ENCODE measurements around the gene CES2.

GRCh38 chr16:66932076-66932475 is 3.2 kb upstream of the CES2 start:
- no peak for TF ChIP-seq ZBTB7A (tag by site-specific recombination; IDR thresholded peaks at IDR 0.05; ENCODE audit: low read depth)
- no peak for TF ChIP-seq REPIN1 (tag by site-specific recombination; IDR thresholded peaks at IDR 0.05; ENCODE audit: low read depth)
- TF ChIP-seq WT1 (tag by site-specific recombination; IDR thresholded peaks at IDR 0.05), result no peak
- TF ChIP-seq REST (tag by site-specific recombination; IDR thresholded peaks at IDR 0.05), result no peak
- TF ChIP-seq CTCF (tag by site-specific recombination; IDR thresholded peaks at IDR 0.05), result no peak
- TF ChIP-seq ZNF121 (tag by site-specific recombination; IDR thresholded peaks at IDR 0.05), result no peak
- TF ChIP-seq IKZF3 (tag by site-specific recombination; IDR thresholded peaks at IDR 0.05), result no peak
- TF ChIP-seq ZNF341 (tag by site-specific recombination; IDR thresholded peaks at IDR 0.05; ENCODE audit: low read depth), result no peak
- TF ChIP-seq ZNF558 (tag by site-specific recombination; IDR thresholded peaks at IDR 0.05), result no peak
- no peak for TF ChIP-seq ZNF175 (tag by site-specific recombination; IDR thresholded peaks at IDR 0.05)
- no peak for TF ChIP-seq ZNF701 (tag by site-specific recombination; IDR thresholded peaks at IDR 0.05)
- TF ChIP-seq ZNF416 (tag by site-specific recombination; IDR thresholded peaks at IDR 0.05), result no peak
- TF ChIP-seq ZNF239 (tag by site-specific recombination; IDR thresholded peaks at IDR 0.05), result no peak

Data from HEK293 (cell line).